Fibroblast of upper back skin (primary cell): Measurements from ENCODE around the gene MYH3.
A peak's percentile ranks its signal among the peaks of the same experiment; 100 is the strongest.

Experiments
- DNase-seq: peaks from one replicate; pipeline ENCODE4 v3.0.0-alpha.2; 2013

MYH3 gene

GRCh38 chr17:10613775-10614513, 43.2 kb downstream of the MYH3 start:
- DNase-seq: peak; percentile 74

GRCh38 chr17:10612957-10613744, 44.0 kb downstream of the MYH3 start:
- DNase-seq: peak; percentile 97

- no peak for DNase-seq
Measured at GRCh38 chr17:10610884-10611283, 46.2 kb downstream of the MYH3 start.

- no peak for DNase-seq
Measured at GRCh38 chr17:10608244-10608643, 48.9 kb downstream of the MYH3 start.

- no peak for DNase-seq
Measured at GRCh38 chr17:10606110-10606509, 51.0 kb downstream of the MYH3 start.

GRCh38 chr17:10605221-10605783, 51.8 kb downstream of the MYH3 start:
- DNase-seq: no peak

GRCh38 chr17:10604521-10604920, 52.6 kb downstream of the MYH3 start:
- no peak for DNase-seq

- DNase-seq: no peak
Measured at GRCh38 chr17:10603931-10604330, 53.2 kb downstream of the MYH3 start.

GRCh38 chr17:10600571-10600970, 56.5 kb downstream of the MYH3 start:
- DNase-seq: peak; percentile 84

GRCh38 chr17:10598621-10599020, 58.5 kb downstream of the MYH3 start:
- no peak for DNase-seq

- no peak for DNase-seq
Measured at GRCh38 chr17:10589553-10590145, 67.5 kb downstream of the MYH3 start.

- no peak for DNase-seq
Measured at GRCh38 chr17:10585529-10585928, 71.6 kb downstream of the MYH3 start.

- no peak for DNase-seq
Measured at GRCh38 chr17:10583834-10584233, 73.3 kb downstream of the MYH3 start.

- DNase-seq: peak; percentile 18
Measured at GRCh38 chr17:10579270-10579669, 77.8 kb downstream of the MYH3 start.
